GM04503 (cell line): Measurements from ENCODE around the gene MYL4.

Source experiments
- DNase-seq: peaks from one replicate; pipeline ENCODE4 v3.0.0-alpha.2; 2012; ENCODE audit warnings: low read depth

MYL4 gene

GRCh38 chr17:47273245-47273644 lies 64.1 kb downstream of the MYL4 start:
- DNase-seq: no peak
